GM19238 (cell line): ENCODE measurements around the gene TPRG1.
A peak's percentile ranks its signal among the peaks of the same experiment; 100 is the strongest.

Source experiments
- DNase-seq: peaks from one replicate; pipeline ENCODE4 v3.0.0; 2011; ENCODE audit warnings: low spot score; ENCODE audit not compliant: insufficient read length

TPRG1 gene

DNA sequence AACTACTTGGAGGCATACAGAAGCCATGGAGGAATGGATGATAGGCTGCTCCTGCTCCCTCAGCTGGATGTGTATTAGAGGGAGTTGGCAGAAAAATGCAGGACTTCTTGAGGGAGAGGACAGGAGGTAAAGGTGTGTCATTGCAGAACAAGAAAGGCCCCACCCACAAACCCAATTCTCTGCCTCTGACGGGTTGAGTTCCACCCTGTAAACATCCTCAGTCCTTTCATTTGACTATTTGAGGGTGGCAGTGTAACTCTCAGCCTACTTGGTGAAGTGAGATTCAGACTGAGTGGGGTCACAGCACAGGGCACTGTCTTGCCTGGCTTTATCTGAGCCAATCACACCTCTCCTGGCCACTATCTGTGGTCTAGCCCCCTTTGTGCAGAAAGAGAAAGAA, at the start of gene TPRG1:
Gene TPRG1 (plus strand): TSS at position 265 of the 400 bp plus-strand sequence. CDS start 35,414 bp downstream, outside the sequence.
- DNase-seq: no peak

DNA sequence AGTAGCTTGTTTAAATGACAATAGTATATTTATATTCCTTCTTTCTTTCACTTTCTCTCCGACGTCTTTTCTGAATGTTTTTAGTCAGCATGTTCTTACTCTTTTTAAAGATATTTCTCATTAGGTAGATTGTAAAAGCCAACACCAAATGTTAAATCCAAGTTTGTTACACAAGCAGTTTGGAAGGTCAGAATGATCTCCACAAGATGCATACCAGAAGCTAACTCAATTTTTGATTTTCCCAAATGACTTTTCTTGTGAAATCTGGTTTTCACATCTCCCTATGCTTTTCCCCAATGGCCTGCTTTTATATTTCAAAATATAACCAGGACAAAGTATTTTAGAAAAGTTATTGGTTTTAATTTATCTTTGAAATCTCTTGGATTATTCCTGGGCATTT, 49.7 kb upstream of the TPRG1 start:
- DNase-seq: no peak

DNA sequence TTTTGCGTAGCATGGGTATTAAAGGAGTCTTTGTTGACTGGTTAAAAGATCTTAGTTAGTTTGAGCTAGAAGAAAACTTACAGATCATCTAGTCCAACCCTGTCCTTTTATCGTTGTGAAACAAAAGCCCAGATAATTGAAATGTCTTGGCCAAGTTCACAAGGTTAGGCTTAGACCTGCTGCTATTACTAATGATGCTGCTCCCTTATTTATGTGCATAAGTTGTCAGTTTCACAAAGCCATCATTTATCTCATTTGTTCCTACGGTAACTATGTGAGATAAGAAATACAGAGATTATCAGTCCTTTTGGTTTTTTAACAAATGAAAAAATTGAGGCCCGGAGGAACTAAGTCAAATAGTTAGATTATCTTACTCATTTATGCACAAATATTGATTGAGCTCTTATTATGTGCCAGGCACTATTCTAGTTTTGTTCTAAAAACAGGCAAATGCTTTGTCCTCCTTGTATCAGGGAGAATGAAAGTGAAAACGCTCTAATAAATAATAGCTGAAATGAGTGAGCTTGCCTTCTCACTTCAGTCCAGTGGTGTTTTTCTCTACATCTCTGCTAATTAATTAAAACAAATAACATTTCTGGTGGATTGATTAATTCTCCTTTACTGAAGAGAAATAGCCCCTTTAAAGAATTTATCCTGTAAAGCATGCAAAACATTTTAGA, 49.1 kb upstream of the TPRG1 start:
- DNase-seq: no peak

GRCh38 chr3:189123595-189124387, 48.0 kb upstream of the TPRG1 start:
- no peak for DNase-seq

GRCh38 chr3:189132231-189132671, 39.5 kb upstream of the TPRG1 start:
- DNase-seq: no peak

DNA sequence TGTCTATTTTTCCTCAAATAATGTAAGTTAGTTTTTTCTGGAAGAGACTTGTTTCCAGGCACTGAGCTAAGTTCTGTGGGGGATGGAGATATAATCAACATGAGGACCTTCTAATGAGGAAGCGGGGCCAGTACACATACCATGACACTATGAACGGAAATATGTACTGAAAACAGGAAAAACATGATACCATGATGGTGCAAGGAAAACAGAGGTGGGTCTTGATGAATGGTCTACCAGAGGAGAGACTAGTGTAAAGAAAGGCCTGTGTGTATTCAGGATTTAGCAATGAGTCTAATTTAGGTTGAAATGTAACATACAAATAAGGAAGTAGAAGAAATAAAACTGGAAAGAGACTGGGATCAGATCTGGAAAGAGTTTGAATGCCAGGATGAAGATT, 38.9 kb upstream of the TPRG1 start:
- DNase-seq: no peak

DNA sequence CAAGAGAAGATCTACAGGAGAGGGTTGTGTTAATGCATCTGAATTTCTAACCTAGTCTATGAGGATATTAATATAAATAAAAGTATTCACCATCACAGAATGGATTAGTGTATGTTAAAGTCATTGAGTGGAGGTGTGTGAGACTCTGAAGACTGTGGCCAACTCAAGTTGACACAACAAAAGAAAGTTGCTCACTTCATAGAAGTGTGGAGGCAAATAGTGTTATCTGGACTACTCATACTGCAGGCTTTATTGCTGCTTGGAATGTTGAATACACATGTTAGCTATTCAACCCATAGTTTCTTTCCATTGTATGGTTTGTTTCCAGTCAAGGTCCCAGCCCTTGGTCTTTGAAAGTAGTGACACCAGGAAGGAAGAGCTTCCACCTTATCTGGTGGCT, 38.0 kb upstream of the TPRG1 start:
- no peak for DNase-seq

DNA sequence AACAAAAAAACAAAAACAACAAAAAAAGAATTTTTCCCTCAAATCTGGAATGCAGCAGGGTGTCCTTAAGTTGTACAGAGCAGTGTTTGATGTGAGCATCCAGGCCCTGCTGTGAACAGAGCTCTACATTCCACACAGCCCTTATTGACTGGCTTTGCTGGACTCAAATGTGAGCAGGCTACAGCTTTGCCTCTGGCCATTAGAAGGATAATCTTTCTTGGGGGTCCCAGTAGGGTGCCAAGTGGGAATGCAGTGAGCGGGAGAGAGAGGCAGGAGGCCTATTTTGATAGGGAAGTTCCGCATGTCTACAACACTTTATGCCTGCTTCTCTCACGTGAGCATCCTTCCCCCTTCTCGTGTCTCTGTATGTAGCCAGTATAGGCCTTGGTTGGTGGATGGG, 34.4 kb upstream of the TPRG1 start:
- DNase-seq: no peak

DNA sequence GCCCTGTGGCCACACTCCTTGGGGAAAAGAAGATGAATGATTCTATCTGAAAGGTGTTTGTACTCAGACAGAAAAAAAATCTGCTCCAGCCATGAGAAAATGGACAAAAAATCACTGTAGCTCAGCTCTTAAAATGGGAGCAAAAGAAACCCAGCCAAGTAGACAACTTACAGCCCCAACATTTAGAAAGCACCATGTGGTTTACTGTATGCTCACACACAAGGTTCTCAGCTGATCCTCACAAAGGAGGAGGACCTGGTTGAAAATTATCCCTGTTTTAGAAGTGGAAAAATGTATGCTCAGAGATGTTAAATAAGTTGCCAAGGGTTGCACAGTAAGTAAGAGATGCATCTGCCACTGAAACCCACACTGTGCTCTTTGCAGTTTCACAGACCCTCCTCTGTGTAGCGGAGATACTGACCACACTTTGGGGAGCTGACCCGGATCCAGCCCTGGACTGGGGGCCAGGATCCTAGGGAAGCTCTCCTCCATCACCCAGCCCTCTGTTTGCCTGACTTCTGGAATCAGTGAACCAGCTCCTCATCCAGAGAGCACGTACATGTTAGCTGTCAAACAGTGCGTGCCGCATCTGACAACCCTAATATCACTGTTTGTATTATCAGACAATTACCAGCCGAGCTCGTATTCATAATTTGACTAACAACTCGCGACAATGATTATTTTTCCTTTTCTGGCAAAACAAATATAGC, 32.7 kb upstream of the TPRG1 start:
- no peak for DNase-seq

DNA sequence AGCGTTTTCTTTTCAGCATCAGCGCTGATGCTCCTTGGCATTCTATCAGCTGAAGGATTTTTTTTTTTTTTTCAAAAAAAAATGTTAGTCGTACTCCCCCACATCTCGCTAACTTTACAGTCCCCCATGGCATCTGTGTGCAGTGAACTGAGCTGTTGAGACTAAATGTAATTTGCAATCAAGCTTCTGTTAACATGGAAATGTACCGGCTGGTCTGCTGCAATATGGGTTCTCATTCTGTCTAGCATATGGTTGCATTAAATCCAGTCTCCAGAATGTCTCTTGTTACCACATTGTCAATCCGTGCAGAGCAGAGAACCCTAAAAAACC, 32.2 kb upstream of the TPRG1 start:
- no peak for DNase-seq

- DNase-seq: no peak
Observed at GRCh38 chr3:189142527-189142926, 29.2 kb upstream of the TPRG1 start.

- DNase-seq: no peak
Observed at GRCh38 chr3:189143321-189143720, 28.4 kb upstream of the TPRG1 start.

DNA sequence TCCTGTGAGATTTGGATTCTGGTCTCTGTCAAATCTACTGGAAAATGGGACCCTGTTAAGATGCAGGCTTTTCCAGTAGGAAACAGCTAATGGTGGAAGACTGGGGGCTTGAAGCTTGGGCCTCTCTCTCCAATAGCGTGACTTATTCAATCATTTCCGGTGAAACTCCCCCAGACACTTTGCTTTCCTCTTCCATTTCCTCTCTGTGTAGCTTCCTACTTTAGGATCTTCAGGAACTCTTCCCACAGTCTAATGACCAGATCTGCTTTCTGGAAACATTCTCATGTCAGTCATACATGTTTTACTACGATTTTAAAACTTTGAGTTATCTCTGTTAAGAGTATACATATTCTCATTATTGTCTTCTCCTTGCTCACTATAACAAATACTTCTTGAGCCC, 28.0 kb upstream of the TPRG1 start:
- no peak for DNase-seq

GRCh38 chr3:189144645-189145044, 27.1 kb upstream of the TPRG1 start:
- DNase-seq: no peak

DNA sequence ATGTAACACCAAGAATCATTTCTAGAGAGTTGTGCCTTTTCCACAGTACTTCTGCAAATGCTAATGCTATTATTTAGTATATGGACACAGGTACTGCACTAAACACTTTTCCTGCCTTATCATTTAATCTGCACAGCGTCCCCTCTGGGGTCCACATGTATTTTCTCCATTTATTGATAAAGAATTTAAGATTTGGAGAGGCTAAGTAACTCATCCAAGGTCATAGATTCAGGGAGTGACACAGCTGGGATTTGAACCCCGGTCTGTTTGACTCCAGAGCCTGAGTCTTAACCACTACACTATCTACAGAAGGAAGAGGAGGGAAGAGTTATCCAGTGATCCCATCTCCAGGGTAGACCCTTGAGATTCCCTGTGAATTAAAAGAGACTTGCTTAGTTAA, 24.9 kb upstream of the TPRG1 start:
- no peak for DNase-seq

DNA sequence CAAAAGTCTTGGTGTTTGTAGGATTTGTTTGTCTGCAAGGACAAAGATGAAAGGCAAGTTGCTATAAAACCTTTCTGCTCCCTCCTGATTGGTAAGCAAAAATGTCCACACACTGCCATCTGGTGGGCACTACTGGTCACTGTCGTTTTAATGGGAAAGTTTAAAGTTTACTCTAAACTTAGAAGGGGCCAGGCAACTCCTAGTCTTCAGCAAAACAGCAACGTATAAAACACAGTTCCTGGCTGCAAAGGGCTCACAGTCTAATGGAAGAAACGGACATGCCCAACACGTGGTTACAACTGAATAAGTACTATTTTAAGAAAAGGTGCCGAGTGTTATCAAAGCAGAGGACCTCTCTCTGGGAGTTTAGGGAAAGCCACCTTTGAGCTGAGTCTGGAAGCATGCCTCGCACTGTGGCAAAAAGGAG, 23.7 kb upstream of the TPRG1 start:
- DNase-seq: peak; percentile 15

DNA sequence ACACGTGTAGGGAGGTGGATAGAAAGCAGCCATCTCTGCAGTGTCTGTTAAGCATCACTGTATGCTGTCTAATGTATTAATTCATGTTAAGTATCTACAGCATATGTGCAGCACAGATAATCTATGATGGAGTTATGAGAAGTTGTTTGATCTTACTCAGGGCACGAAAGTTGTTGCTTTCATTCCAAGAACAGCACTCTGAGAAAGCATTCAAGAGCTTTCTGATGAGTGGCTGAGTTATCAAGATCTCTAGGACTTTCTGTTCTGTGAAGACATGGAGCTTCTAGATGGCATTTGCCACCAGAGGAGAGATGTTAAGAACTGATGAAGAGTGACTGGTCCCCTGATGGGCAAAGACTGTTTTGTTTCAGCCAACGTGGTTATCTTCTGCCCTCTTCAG, 22.6 kb upstream of the TPRG1 start:
- DNase-seq: no peak

DNA sequence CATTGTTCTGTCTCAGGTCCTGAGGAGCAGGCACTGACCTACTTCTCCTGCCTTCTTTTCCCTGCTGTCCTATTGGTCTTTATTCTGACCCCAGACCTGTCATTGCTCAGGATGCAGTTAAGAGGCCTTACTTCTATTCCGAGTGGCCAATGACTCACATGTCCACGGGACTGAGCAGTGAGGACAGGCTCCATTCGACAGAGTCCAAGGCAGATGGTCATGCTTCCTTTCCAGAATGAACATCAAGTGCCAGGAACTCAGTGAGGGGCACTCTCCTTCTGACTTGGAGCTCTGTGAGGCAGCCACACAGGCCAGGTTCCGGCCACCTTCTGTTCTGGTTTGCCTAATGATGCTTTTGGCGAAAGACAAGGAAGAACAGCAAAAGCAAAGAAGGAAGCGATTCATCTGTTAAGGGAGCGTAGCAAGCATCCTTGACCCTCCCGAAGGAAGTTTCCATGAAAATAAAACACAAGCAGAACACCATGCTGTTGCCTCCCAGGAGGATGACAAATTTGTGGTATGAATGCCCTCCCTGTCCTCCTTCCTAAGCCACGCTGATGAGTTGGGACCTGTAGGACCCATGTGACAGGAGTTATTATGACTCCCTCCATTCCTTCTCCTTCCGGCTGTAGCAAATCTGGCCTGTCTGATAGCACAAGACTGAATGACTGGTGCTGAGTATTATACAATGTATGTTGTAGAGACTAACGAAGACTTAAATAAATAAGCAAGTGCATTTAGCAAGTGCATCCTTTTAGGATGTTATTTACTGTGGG, 14.4 kb upstream of the TPRG1 start:
- DNase-seq: no peak

DNA sequence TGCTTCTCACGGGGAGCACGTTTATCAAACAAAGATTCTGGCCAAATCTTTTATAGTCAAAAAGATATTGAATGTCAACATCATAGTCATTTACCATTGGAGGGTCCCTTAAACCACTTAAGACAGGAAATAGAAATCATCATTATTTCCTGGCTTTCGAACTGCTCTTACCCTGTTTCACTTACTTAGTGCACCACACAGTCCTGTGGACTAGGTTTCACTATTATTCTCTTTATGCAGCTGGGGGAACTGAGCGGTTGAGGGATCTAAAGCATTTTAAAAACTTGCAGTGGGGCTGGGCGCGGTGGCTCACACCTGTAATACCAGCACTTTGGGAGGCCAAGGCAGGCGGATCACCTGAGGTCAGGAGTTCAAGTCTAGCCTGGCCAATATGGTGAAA, 13.7 kb upstream of the TPRG1 start:
- DNase-seq: no peak

DNA sequence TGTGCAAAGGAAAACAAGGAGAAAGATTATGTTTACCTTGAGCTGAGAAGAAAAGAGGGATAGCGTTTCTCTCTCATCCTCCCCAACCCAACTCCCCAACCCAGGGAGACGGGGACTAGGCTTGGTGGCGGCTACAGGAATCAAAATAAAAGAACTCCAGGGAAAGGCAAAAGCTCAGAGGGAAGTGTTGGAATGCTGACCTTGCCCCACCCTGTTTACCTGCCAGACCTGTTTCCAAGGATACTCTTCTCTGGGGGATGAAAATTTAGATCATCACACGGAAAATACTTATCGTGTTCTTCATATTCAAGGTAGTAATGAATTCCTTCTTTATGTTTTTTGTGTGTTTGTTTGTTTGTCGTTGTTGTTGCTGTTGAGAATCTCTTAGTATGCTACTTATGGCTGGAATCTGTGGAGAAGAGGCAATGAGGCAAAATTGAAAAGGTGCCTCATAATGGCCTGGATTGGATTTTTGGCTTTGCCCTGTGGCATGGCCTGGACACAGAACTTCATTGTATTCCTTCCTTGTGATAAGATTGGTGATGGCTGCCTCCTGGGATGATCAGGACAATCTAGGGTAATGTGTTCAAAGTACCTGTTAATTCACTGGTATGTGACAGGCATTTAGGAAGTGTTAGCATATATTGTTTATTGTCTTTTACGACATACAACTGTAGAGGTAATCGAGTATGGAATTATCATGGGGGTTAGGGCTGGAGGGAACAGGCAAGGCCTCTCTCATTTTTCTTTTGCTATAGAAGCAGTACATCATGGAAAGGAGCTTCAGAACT, 11.1 kb upstream of the TPRG1 start:
- no peak for DNase-seq

DNA sequence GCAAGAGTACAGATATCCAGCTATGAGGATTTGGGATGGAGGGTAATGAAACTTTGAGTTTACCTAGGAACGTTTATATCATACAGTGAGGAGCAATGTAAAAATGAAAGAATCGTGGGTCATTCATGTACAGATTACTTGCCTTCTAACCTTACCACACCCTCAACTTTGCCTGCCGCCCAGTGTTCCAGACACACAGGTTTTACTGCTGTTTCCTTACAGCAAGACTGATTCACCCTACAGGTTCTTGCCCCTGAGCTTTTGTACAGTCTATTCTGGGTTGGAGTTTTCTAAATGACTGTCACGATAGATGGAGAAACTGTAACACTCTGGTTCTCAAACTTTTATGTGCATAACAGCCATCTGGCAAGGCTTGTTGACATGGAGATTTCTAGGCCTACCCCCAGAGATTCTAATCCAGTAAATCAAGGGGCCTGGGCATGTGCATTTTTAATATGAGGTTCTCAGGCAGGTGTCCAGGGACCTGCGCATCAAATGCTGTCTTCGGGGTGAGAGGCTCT, 6.6 kb upstream of the TPRG1 start:
- DNase-seq: no peak
